ENCODE data around the gene UNC50. TPM values are rescaled to one million over a fixed set of nuclear protein-coding genes. Genes with fewer than 3 reads are reported as not detected.

Gene UNC50
- total and polyA plus RNA-seq, 9 donors: 32.2 to 58.8 (median 42.4) TPM

GRCh38 chr2:98632351-98632750 is 24.0 kb downstream of the UNC50 start:
- intact Hi-C loops (cut with DNase I): no loop called here
- Histone ChIP-seq H3K36me3 (no peaks in the 10 kb centered on the region), H3K4me3 (no peak overlapping the region), H3K9me3 (no peaks in the 10 kb centered on the region), H3K27me3 (no peaks in the 10 kb centered on the region), H3K27ac (no peak overlapping the region), H3K4me1 (ENCODE audit: insufficient read depth) (no peaks in the 10 kb centered on the region)
- 88 to 92% (median 92%) methylated on average over 3 of the region's 3 CpGs for WGBS, 3 donors
- TF ChIP-seq EP300 (IDR thresholded peaks at IDR 0.05): no peak
- TF ChIP-seq CTCF (IDR thresholded peaks at IDR 0.05): no peak
- no peak for TF ChIP-seq POLR2A (IDR thresholded peaks at IDR 0.05)
- no peak for DNase-seq

- intact Hi-C loops (cut with DNase I): no loop called here
- H3K4me3 ChIP-seq: no peak overlapping the region
- no peaks in the 10 kb centered on the region for H3K9me3 ChIP-seq
- no peaks in the 10 kb centered on the region for H3K27me3 ChIP-seq
- no peak for TF ChIP-seq CTCF (IDR thresholded peaks at IDR 0.05)
- TF ChIP-seq POLR2A (IDR thresholded peaks at IDR 0.05): no peak
- TF ChIP-seq EP300 (IDR thresholded peaks at IDR 0.05): no peak
- no peaks in the 10 kb centered on the region for H3K36me3 ChIP-seq
- no peaks in the 10 kb centered on the region for H3K4me1 ChIP-seq (ENCODE audit: insufficient read depth)
- WGBS, 3 donors: 77 to 85% (median 77%) methylated on average over 9 of the region's 9 CpGs
- no peak for DNase-seq
- no peak overlapping the region for H3K27ac ChIP-seq
These were observed 26.2 kb downstream of the UNC50 start for GRCh38 chr2:98634406-98635092.

GRCh38 chr2:98637401-98638147 is 29.2 kb downstream of the UNC50 start:
- Histone ChIP-seq H3K4me1 (ENCODE audit: insufficient read depth) (no peaks in the 10 kb centered on the region), H3K27me3 (no peaks in the 10 kb centered on the region), H3K9me3 (no peaks in the 10 kb centered on the region), H3K27ac (no peak overlapping the region), H3K4me3 (no peak overlapping the region), H3K36me3 (no peaks in the 10 kb centered on the region)
- WGBS, 3 donors: 81 to 89% (median 88%) methylated on average over 10 of the region's 10 CpGs
- intact Hi-C loops (cut with DNase I): no loop called here
- TF ChIP-seq CTCF (IDR thresholded peaks at IDR 0.05) (no peak), POLR2A (IDR thresholded peaks at IDR 0.05) (no peak)
- DNase-seq: no peak

- Histone ChIP-seq H3K27me3 (no peaks in the 10 kb centered on the region), H3K9me3 (no peaks in the 10 kb centered on the region), H3K4me1 (ENCODE audit: insufficient read depth) (no peaks in the 10 kb centered on the region), H3K36me3 (no peaks in the 10 kb centered on the region), H3K27ac (no peak overlapping the region), H3K4me3 (no peak overlapping the region)
- WGBS, 3 donors: 86 to 88% (median 87%) methylated on average over 5 of the region's 5 CpGs
- intact Hi-C loops (cut with DNase I): no loop called here
- DNase-seq: no peak
- TF ChIP-seq POLR2A (IDR thresholded peaks at IDR 0.05) (no peak), CTCF (IDR thresholded peaks at IDR 0.05) (no peak), EP300 (IDR thresholded peaks at IDR 0.05) (no peak)
These were observed 35.2 kb downstream of the UNC50 start for GRCh38 chr2:98643496-98644100.

All from ovary (tissue), 9 donors.